GM12878 (cell line): ENCODE measurements around the gene ABCG2. TPM values are rescaled to one million over a fixed set of nuclear protein-coding genes. Genes with fewer than 3 reads are reported as not detected.

Experiments used
- ATAC-seq: fragments of 200-7000 bp; cut with Tn5 transposase; 3 replicates; pipeline ENCODE4 v1.9.1; 2020; ENCODE audit warnings: mild to moderate bottlenecking, moderate library complexity
- BruUV-seq: library from RNA; stranded (reverse); fragments of 400-500 nt; replicated peaks from 2 replicates; lab custom pipeline; 2021; lab: Mats Ljungman, UMichigan
- CTCF ChIA-PET: fragments of 300-600 bp; sonication (Branson Sonifier 250); formaldehyde crosslinking; extraction: SDS; loops from one replicate; lab custom pipeline; 2021; ENCODE audit warnings: inconsistent platforms; lab: Yijun Ruan, JAX
- POLR2A ChIA-PET: fragments of 350-600 bp; formaldehyde crosslinking; extraction: SDS; loops from one replicate; lab custom pipeline; 2021; ENCODE audit warnings: inconsistent platforms; lab: Charles Lee
- RAD21 ChIA-PET: fragments of 300-600 bp; sonication (Branson Sonifier 250); formaldehyde crosslinking; loops from one replicate; lab custom pipeline; 2023; ENCODE audit warnings: antibody characterized with exemption; ENCODE audit not compliant: unreplicated experiment; lab: Charles Lee
- SMC1A ChIA-PET: fragments of 300-600 bp; sonication (Branson Sonifier 250); formaldehyde crosslinking; loops from one replicate; lab custom pipeline; 2023; ENCODE audit not compliant: unreplicated experiment, uncharacterized antibody; lab: Charles Lee
- DNase-seq: peaks from one replicate; pipeline ENCODE4 v3.0.0-alpha.2; 2011; ENCODE audit warnings: low read depth, low spot score
- FAIRE-seq: peaks from 3 replicates; lab custom pipeline; 2011; peaks lifted over from hg19 to GRCh38; lab: Jason Lieb, UNC
- H2AFZ ChIP-seq: 2 replicates; pipeline ENCODE4 v1.6.0; 2011; ENCODE audit warnings: low read depth, low read length, control low read depth; ENCODE audit not compliant: control insufficient read depth
- H3K27ac ChIP-seq: 2 replicates; pipeline ENCODE4 v1.5.1; 2011; ENCODE audit warnings: control low read depth; ENCODE audit not compliant: control insufficient read depth, insufficient read depth
- H3K27me3 ChIP-seq, 2 experiments: replicated peaks in 1 of 2; 2 replicates each; pipeline versions ENCODE4 v1.6.0 to v1.6.1; 2011; ENCODE audit warnings: low read length in 1 of 2; ENCODE audit not compliant: control insufficient read depth in 2 of 2, insufficient read depth in 2 of 2
- H3K36me3 ChIP-seq, 2 experiments: 2 replicates each; pipeline ENCODE4 v1.5.1; 2011; ENCODE audit warnings: low read length in 1 of 2; ENCODE audit not compliant: control insufficient read depth in 2 of 2, insufficient read depth in 2 of 2
- H3K4me1 ChIP-seq: 2 replicates; pipeline ENCODE4 v1.6.1; 2011; ENCODE audit warnings: mild to moderate bottlenecking, low read length, moderate library complexity, mixed read lengths; ENCODE audit not compliant: control insufficient read depth, insufficient read depth
- H3K4me2 ChIP-seq: 2 replicates; pipeline ENCODE4 v1.6.0; 2011; ENCODE audit warnings: control low read depth; ENCODE audit not compliant: control insufficient read depth, insufficient read depth
- H3K4me3 ChIP-seq: fragments of 200-600 bp; sonication (generic); 2 replicates; pipeline ENCODE4 v1.5.1; 2016
- H3K79me2 ChIP-seq: 2 replicates; pipeline ENCODE4 v1.6.0; 2011; ENCODE audit warnings: low read length; ENCODE audit not compliant: control insufficient read depth, insufficient read depth
- H3K9ac ChIP-seq: 2 replicates; pipeline ENCODE4 v1.8.0; 2011; ENCODE audit warnings: low read length, control low read depth, mixed read lengths; ENCODE audit not compliant: control insufficient read depth, insufficient read depth
- H3K9me3 ChIP-seq: replicated peaks from 3 replicates; pipeline ENCODE4 v1.5.1; 2011; ENCODE audit warnings: mild to moderate bottlenecking, low read length; ENCODE audit not compliant: control insufficient read depth, insufficient read depth
- H4K20me1 ChIP-seq: 2 replicates; pipeline ENCODE4 v1.6.0; 2011; ENCODE audit not compliant: control insufficient read depth, insufficient read depth
- ATF2 ChIP-seq: IDR thresholded peaks from 2 replicates; pipeline ENCODE4 v1.6.1; 2012; ENCODE audit warnings: low read length, inconsistent platforms
- BCLAF1 ChIP-seq: fragments of 450-650 bp; IDR thresholded peaks from 2 replicates; pipeline ENCODE4 v1.6.1; 2017; ENCODE audit warnings: antibody characterized with exemption, mild to moderate bottlenecking, moderate library complexity
- CBFB ChIP-seq: IDR thresholded peaks from 2 replicates; pipeline ENCODE4 v1.6.1; 2016; ENCODE audit warnings: antibody characterized with exemption, low read depth
- EGR1 ChIP-seq, 2 experiments: IDR thresholded peaks; 1 replicate in 1 of 2; 2 replicates in 1 of 2; pipeline ENCODE4 v1.6.1; 2011 to 2012; ENCODE audit warnings: low read depth in 2 of 2, low read length in 2 of 2, borderline replicate concordance in 1 of 2, mild to moderate bottlenecking in 1 of 2, moderate library complexity in 1 of 2
- ESRRA ChIP-seq: IDR thresholded peaks from 2 replicates; pipeline ENCODE4 v1.6.1; 2012; ENCODE audit warnings: mild to moderate bottlenecking, low read length, improper control_type of control experiment
- HDGF ChIP-seq: fragments of 450-650 bp; IDR thresholded peaks from 2 replicates; pipeline ENCODE4 v1.6.1; 2016; ENCODE audit warnings: antibody characterized with exemption
- MEF2B ChIP-seq: fragments of 450-650 bp; IDR thresholded peaks from 2 replicates; pipeline ENCODE4 v1.6.1; 2018; ENCODE audit warnings: mild to moderate bottlenecking, moderate library complexity; ENCODE audit not compliant: partially characterized antibody, poor library complexity, severe bottlenecking
- PAX8 ChIP-seq: fragments of 450-650 bp; IDR thresholded peaks from 2 replicates; pipeline ENCODE4 v1.6.1; 2017; ENCODE audit warnings: mild to moderate bottlenecking, moderate library complexity
- STAT1 ChIP-seq: fragments of 450-650 bp; conservative IDR thresholded peaks from 2 replicates; pipeline ENCODE4 v1.6.1; 2014; ENCODE audit warnings: antibody characterized with exemption, mild to moderate bottlenecking
- ZNF217 ChIP-seq: fragments of 450-650 bp; IDR thresholded peaks from 2 replicates; pipeline ENCODE4 v1.6.1; 2017; ENCODE audit warnings: antibody characterized with exemption, mild to moderate bottlenecking
- WGBS: methylation state at CpG from one replicate; pipeline ENCODE4 v1.1.6; 2016; ENCODE audit warnings: low lambda C conversion rate; ENCODE audit not compliant: insufficient replicate concordance, insufficient coverage; ENCODE audit errors: missing lambda C conversion rate; 5-methylcytosine and 5-hydroxymethylcytosine counted together
- in situ Hi-C: fragments of 300-500 bp; cut with MboI; formaldehyde crosslinking; loops from 9 replicates; pipeline ENCODE4 v1.14.3; 2018; ENCODE audit warnings: mixed read lengths
- intact Hi-C: fragments of 100-400 bp; cut with micrococcal nuclease; formaldehyde crosslinking; loops from one replicate; pipeline ENCODE4 v1.14.2; 2022; ENCODE audit not compliant: unreplicated experiment
- polyA plus RNA-seq, 11 experiments: library from polyadenylated mRNA; depleted of rRNA in 4 of 11; unstranded in 6 of 11; stranded (reverse) in 5 of 11; fragments of >200 nt; fragmentation: Nextera tagmentation in 4 of 11; fragmentation: Illumina TruSeq in 1 of 11; extraction: Ambion mirVana in 4 of 11; extraction: Trizol in 1 of 11; gene quantifications; 1 replicate in 1 of 11; 2 replicates in 10 of 11; pipeline versions ENCODE4 v1.2.1 to v1.2.3, GENCODE V29; 2011 to 2016; ENCODE audit warnings: inconsistent platforms in 2 of 11, missing spikeins in 2 of 11, low read depth in 1 of 11
- total RNA-seq, 4 experiments: library from RNA; depleted of rRNA in 3 of 4; stranded (reverse); fragments of >200 nt in 3 of 4; fragmentation: Illumina TruSeq in 1 of 4; extraction: Trizol in 1 of 4; gene quantifications; 2 replicates each; pipeline versions ENCODE4 v1.2.1 to v1.2.3, GENCODE V29; 2013 to 2021

Gene ABCG2
- total and polyA plus RNA-seq, 10 of the 15 experiments (the other 5 are each of a cell fraction or from before 2014, with no cell fraction given) = 0.03 to 0.06 (median 0.04) TPM; not detected in 7

GRCh38 chr4:88195328-88196012 is 37.0 kb upstream of the ABCG2 start:
- Histone ChIP-seq H3K36me3 (no peaks in the 10 kb centered on the region), H3K4me1 (no peaks in the 10 kb centered on the region), H2AFZ (no peak overlapping the region), H3K9ac (no peak overlapping the region), H3K27ac (no peak overlapping the region), H3K79me2 (no peaks in the 10 kb centered on the region), H3K4me2 (no peak overlapping the region), H3K9me3 (no peaks in the 10 kb centered on the region), H3K27me3 (no peaks in the 10 kb centered on the region), H4K20me1 (no peaks in the 10 kb centered on the region), H3K4me3 (no peak overlapping the region)
- ChIA-PET CTCF (no interaction called here), SMC1A (interaction anchor here (0.6 kb wide), 1 partner anchor 186 kb away, joined by 3 read pairs; no protein-coding TSS in a partner anchor), RAD21 (no interaction called here), POLR2A (no interaction called here)
- DNase-seq (no peak), FAIRE-seq (no peak), ATAC-seq (no peak)
- intact Hi-C loops (no loop called here), in situ Hi-C loops (no loop called here)
- no TSS peak for BruUV-seq
- 55% methylated on average over 8 of the region's 8 CpGs for WGBS
- TF ChIP-seq STAT1 (no peak), MEF2B (no peak)

- no peaks in the 10 kb centered on the region for H3K36me3 ChIP-seq
- in situ Hi-C loops (no loop called here), intact Hi-C loops (no loop called here)
- ChIA-PET SMC1A (interaction anchor here (1.5 kb wide), 1 partner anchor 9 kb away, joined by 4 read pairs; no protein-coding TSS in a partner anchor), RAD21 (interaction anchor here (1.2 kb wide), 1 partner anchor 158 kb away, joined by 3 read pairs; no protein-coding TSS in a partner anchor), POLR2A (no interaction called here), CTCF (interaction anchor here (0.6 to 3.2 kb wide), 3 partner anchors 12 to 376 kb away, joined by 3 to 11 read pairs (median 4); no protein-coding TSS in a partner anchor)
- H3K4me1 ChIP-seq = no peaks in the 10 kb centered on the region
- no peaks in the 10 kb centered on the region for H3K27me3 ChIP-seq
- no peak overlapping the region for H3K4me3 ChIP-seq
- BruUV-seq = no TSS peak
- no peak for FAIRE-seq
- no peaks in the 10 kb centered on the region for H3K79me2 ChIP-seq
- 37% methylated on average over 3 of the region's 3 CpGs for WGBS
- no peak for ATAC-seq
- DNase-seq = no peak
- H3K9ac ChIP-seq = no peak overlapping the region
- no peaks in the 10 kb centered on the region for H3K9me3 ChIP-seq
- H3K4me2 ChIP-seq = no peak overlapping the region
- H3K27ac ChIP-seq = no peak overlapping the region
- no peaks in the 10 kb centered on the region for H4K20me1 ChIP-seq
- H2AFZ ChIP-seq = no peak overlapping the region
- TF ChIP-seq EGR1 (IDR thresholded peaks at IDR 0.05; ENCODE audit: borderline replicate concordance in 1 of 2, low read depth in 2 of 2, low read length in 2 of 2) = no peak
- no peak for TF ChIP-seq CBFB
- TF ChIP-seq PAX8 = no peak
- no peak for TF ChIP-seq ATF2
- no peak for TF ChIP-seq HDGF
- TF ChIP-seq BCLAF1 = no peak
- TF ChIP-seq ZNF217 = no peak
- TF ChIP-seq ESRRA = no peak
Observed at GRCh38 chr4:88191404-88191803, 33.0 kb upstream of the ABCG2 start.
